DND-41 (cell line): ENCODE data around the gene CDKN1C.

ENCODE experiments used
- ATAC-seq: fragments of 200-7000 bp; cut with Tn5 transposase; 3 replicates; pipeline ENCODE4 v1.9.1; 2021; ENCODE audit warnings: low read depth; ENCODE audit not compliant: insufficient read depth
- DNase-seq: peaks from one replicate; pipeline ENCODE4 v3.0.0-alpha.2; 2020
- H2AFZ ChIP-seq: 2 replicates; pipeline ENCODE4 v1.6.0; 2012; ENCODE audit warnings: low read depth, low read length
- H3K27ac ChIP-seq: 2 replicates; pipeline ENCODE4 v1.5.1; 2012; ENCODE audit warnings: low read length, inconsistent platforms
- H3K27me3 ChIP-seq: fragments of 200-600 bp; sonication (generic); 2 replicates; pipeline ENCODE4 v1.6.0; 2012; ENCODE audit warnings: low read length, mild to moderate bottlenecking, inconsistent platforms; ENCODE audit not compliant: insufficient read depth, poor library complexity
- H3K36me3 ChIP-seq: 2 replicates; pipeline ENCODE4 v1.5.1; 2012; ENCODE audit warnings: low read length, inconsistent platforms; ENCODE audit not compliant: insufficient read depth
- H3K4me1 ChIP-seq: 2 replicates; pipeline ENCODE4 v1.5.1; 2012; ENCODE audit warnings: mild to moderate bottlenecking, low read length; ENCODE audit not compliant: insufficient read depth
- H3K4me2 ChIP-seq: 2 replicates; pipeline ENCODE4 v1.6.0; 2012; ENCODE audit warnings: mild to moderate bottlenecking, moderate library complexity, low read length, inconsistent platforms; ENCODE audit not compliant: insufficient read depth
- H3K4me3 ChIP-seq, 2 experiments: fragments of 200-600 bp in 1 of 2; shearing (Covaris generic) in 1 of 2; 2 replicates each; pipeline ENCODE4 v1.5.1; 2012 to 2016; ENCODE audit warnings: inconsistent platforms in 2 of 2, low read length in 2 of 2, mild to moderate bottlenecking in 2 of 2, low read depth in 1 of 2, moderate library complexity in 1 of 2
- H3K79me2 ChIP-seq: 2 replicates; pipeline ENCODE4 v1.6.0; 2012; ENCODE audit warnings: low read length, inconsistent platforms; ENCODE audit not compliant: insufficient read depth
- H3K9ac ChIP-seq: 2 replicates; pipeline ENCODE4 v1.6.0; 2012; ENCODE audit warnings: low read depth, mild to moderate bottlenecking, inconsistent platforms, low read length, moderate library complexity
- H3K9me3 ChIP-seq: 2 replicates; pipeline ENCODE4 v1.5.1; 2012; ENCODE audit warnings: low read length, moderate library complexity, mild to moderate bottlenecking, inconsistent platforms; ENCODE audit not compliant: insufficient read depth, severe bottlenecking
- H4K20me1 ChIP-seq: 2 replicates; pipeline ENCODE4 v1.6.0; 2012; ENCODE audit warnings: low read length; ENCODE audit not compliant: insufficient read depth
- CTCF ChIP-seq: IDR thresholded peaks from 2 replicates; pipeline ENCODE4 v1.5.1; 2012; ENCODE audit warnings: borderline replicate concordance, low read length, moderate library complexity, mild to moderate bottlenecking; ENCODE audit not compliant: poor library complexity, severe bottlenecking; ENCODE audit errors: extremely low read depth
- EZH2 ChIP-seq: IDR thresholded peaks from 3 replicates; pipeline ENCODE4 v1.6.1; 2012; ENCODE audit warnings: borderline replicate concordance, low read depth, mild to moderate bottlenecking, moderate library complexity, low read length, inconsistent platforms; ENCODE audit not compliant: severe bottlenecking

CDKN1C gene

GRCh38 chr11:2868506-2869133 lies 17.0 kb downstream of the CDKN1C start:
- Histone ChIP-seq H2AFZ (no peak overlapping the region), H4K20me1 (no peaks in the 10 kb centered on the region), H3K36me3 (no peaks in the 10 kb centered on the region), H3K4me3 (no peak overlapping the region), H3K4me2 (no peak overlapping the region), H3K79me2 (no peaks in the 10 kb centered on the region), H3K27me3 (no peaks in the 10 kb centered on the region), H3K9me3 (no peaks in the 10 kb centered on the region), H3K4me1 (no peaks in the 10 kb centered on the region), H3K27ac (no peak overlapping the region), H3K9ac (no peak overlapping the region)
- TF ChIP-seq EZH2, result no peak
- no peak for TF ChIP-seq CTCF
- ATAC-seq, result no peak
- DNase-seq, result no peak

- no peaks in the 10 kb centered on the region for H3K79me2 ChIP-seq
- H3K9ac ChIP-seq, result no peak overlapping the region
- ATAC-seq, result no peak
- H3K9me3 ChIP-seq, result no peaks in the 10 kb centered on the region
- no peak overlapping the region for H2AFZ ChIP-seq
- TF ChIP-seq CTCF, result no peak
- TF ChIP-seq EZH2, result no peak
- no peaks in the 10 kb centered on the region for H4K20me1 ChIP-seq
- no peaks in the 10 kb centered on the region for H3K27me3 ChIP-seq
- no peak overlapping the region for H3K4me2 ChIP-seq
- H3K4me3 ChIP-seq, result no peak overlapping the region
- H3K4me1 ChIP-seq, result no peaks in the 10 kb centered on the region
- no peak for DNase-seq
- H3K27ac ChIP-seq, result no peak overlapping the region
- no peaks in the 10 kb centered on the region for H3K36me3 ChIP-seq
Observed at GRCh38 chr11:2867722-2868505, 17.7 kb downstream of the CDKN1C start.

GRCh38 chr11:2867142-2867541 lies 18.4 kb downstream of the CDKN1C start:
- no peak overlapping the region for H3K4me3 ChIP-seq
- H3K9ac ChIP-seq, result no peak overlapping the region
- ATAC-seq (no peak), DNase-seq (no peak)
- H3K4me2 ChIP-seq, result no peak overlapping the region
- H3K9me3 ChIP-seq, result no peaks in the 10 kb centered on the region
- no peak overlapping the region for H2AFZ ChIP-seq
- no peaks in the 10 kb centered on the region for H3K4me1 ChIP-seq
- no peak overlapping the region for H3K27ac ChIP-seq
- no peaks in the 10 kb centered on the region for H4K20me1 ChIP-seq
- no peaks in the 10 kb centered on the region for H3K79me2 ChIP-seq
- no peaks in the 10 kb centered on the region for H3K27me3 ChIP-seq
- TF ChIP-seq CTCF (no peak), EZH2 (no peak)
- no peaks in the 10 kb centered on the region for H3K36me3 ChIP-seq
